Activated CD8-positive, alpha-beta T cell treated with anti-CD3 and anti-CD28 coated beads, Interleukin-2, amount 10 ng/mL, durations not matched to agents 7 days and 5 days (primary cell): Measurements from ENCODE around the gene PKNOX2. TPM values are rescaled to one million over a fixed set of nuclear protein-coding genes. Genes with fewer than 3 reads are reported as not detected.

Experiments used
- ATAC-seq: fragments of 150-1000 bp; cut with Tn5 transposase; one replicate; pipeline ENCODE4 v1.10.0; 2021; ENCODE audit warnings: moderate library complexity
- CTCF ChIA-PET: fragments of 350-600 bp; sonication (Branson Sonifier 250); formaldehyde crosslinking; loops from one replicate; lab custom pipeline; 2021; ENCODE audit warnings: antibody characterized with exemption; lab: Charles Lee
- POLR2A ChIA-PET: fragments of 350-600 bp; sonication (Branson Sonifier 250); formaldehyde crosslinking; loops from one replicate; lab custom pipeline; 2021; ENCODE audit warnings: antibody characterized with exemption; lab: Charles Lee
- DNase-seq: peaks from one replicate; pipeline ENCODE4 v3.0.0-alpha.2; 2020
- H3K27ac Mint-ChIP-seq: one replicate; pipeline ENCODE4 v1.8.0; 2021; ENCODE audit warnings: mild to moderate bottlenecking, mixed read lengths
- H3K27me3 Mint-ChIP-seq: one replicate; pipeline ENCODE4 v1.8.0; 2021; ENCODE audit warnings: low read depth, mixed read lengths
- H3K36me3 Mint-ChIP-seq: one replicate; pipeline ENCODE4 v1.8.0; 2021; ENCODE audit warnings: low read depth, mixed read lengths
- H3K4me1 Mint-ChIP-seq: one replicate; pipeline ENCODE4 v1.8.0; 2021; ENCODE audit warnings: low read depth, mixed read lengths
- H3K4me3 Mint-ChIP-seq: one replicate; pipeline ENCODE4 v1.8.0; 2021; ENCODE audit warnings: mild to moderate bottlenecking, mixed read lengths
- H3K9me3 Mint-ChIP-seq: one replicate; pipeline ENCODE4 v1.8.0; 2022; ENCODE audit warnings: mixed read lengths; ENCODE audit not compliant: insufficient read depth
- total RNA-seq, 2 experiments: library from RNA; stranded (reverse); gene quantifications; one replicate each; pipeline ENCODE4 v1.2.3, GENCODE V29; 2021

Gene PKNOX2
- total RNA-seq, 2 experiments from 2014 or later: not detected

- ATAC-seq (no peak), DNase-seq (no peak)
- ChIA-PET POLR2A (no interaction called here), CTCF (interaction anchor here (1.0 kb wide), 1 partner anchor 12 kb away, joined by 5 read pairs; no protein-coding TSS in a partner anchor)
- Mint-ChIP-seq H3K4me3 (no peak overlapping the region), H3K27ac (no peak overlapping the region), H3K9me3 (no peaks in the 10 kb centered on the region), H3K4me1 (no peaks in the 10 kb centered on the region), H3K36me3 (no peaks in the 10 kb centered on the region), H3K27me3 (peaks cover 6% of the 10 kb centered on the region)
Measured at GRCh38 chr11:125464666-125465065, 300.1 kb downstream of the PKNOX2 start.

- peaks cover 9% of the 10 kb centered on the region for H3K27me3 Mint-ChIP-seq
- H3K9me3 Mint-ChIP-seq: no peaks in the 10 kb centered on the region
- H3K4me3 Mint-ChIP-seq: no peak overlapping the region
- H3K4me1 Mint-ChIP-seq: no peaks in the 10 kb centered on the region
- POLR2A ChIA-PET: no interaction called here
- no peak overlapping the region for H3K27ac Mint-ChIP-seq
- no peak for DNase-seq
- no peak for ATAC-seq
- CTCF ChIA-PET: interaction anchor here (1.3 kb wide), 1 partner anchor 36 kb away, joined by 3 read pairs; no protein-coding TSS in a partner anchor
- no peaks in the 10 kb centered on the region for H3K36me3 Mint-ChIP-seq
Measured at GRCh38 chr11:125465255-125465654, 300.7 kb downstream of the PKNOX2 start.

- no peaks in the 10 kb centered on the region for H3K9me3 Mint-ChIP-seq
- ATAC-seq: no peak
- no peak for DNase-seq
- no peaks in the 10 kb centered on the region for H3K4me1 Mint-ChIP-seq
- H3K27me3 Mint-ChIP-seq: peaks cover 11% of the 10 kb centered on the region
- CTCF ChIA-PET: interaction anchor here (1.3 kb wide), 1 partner anchor 36 kb away, joined by 3 read pairs; no protein-coding TSS in a partner anchor
- POLR2A ChIA-PET: no interaction called here
- H3K4me3 Mint-ChIP-seq: no peak overlapping the region
- no peak overlapping the region for H3K27ac Mint-ChIP-seq
- no peaks in the 10 kb centered on the region for H3K36me3 Mint-ChIP-seq
Measured at GRCh38 chr11:125465701-125466100, 301.1 kb downstream of the PKNOX2 start.

- Mint-ChIP-seq H3K27me3 (peaks cover 14% of the 10 kb centered on the region), H3K4me3 (no peak overlapping the region), H3K9me3 (no peaks in the 10 kb centered on the region), H3K4me1 (no peaks in the 10 kb centered on the region), H3K36me3 (no peaks in the 10 kb centered on the region), H3K27ac (no peak overlapping the region)
- no peak for DNase-seq
- no peak for ATAC-seq
- CTCF ChIA-PET: interaction anchor here (1.0 kb wide), 1 partner anchor 15 kb away, joined by 3 read pairs; no protein-coding TSS in a partner anchor
- POLR2A ChIA-PET: no interaction called here
Measured at GRCh38 chr11:125468025-125468424, 303.5 kb downstream of the PKNOX2 start.

GRCh38 chr11:125468852-125469251 is 304.3 kb downstream of the PKNOX2 start:
- Mint-ChIP-seq H3K27me3 (peaks cover 14% of the 10 kb centered on the region), H3K4me3 (no peak overlapping the region), H3K4me1 (no peaks in the 10 kb centered on the region), H3K36me3 (no peaks in the 10 kb centered on the region), H3K9me3 (no peaks in the 10 kb centered on the region), H3K27ac (no peak overlapping the region)
- ATAC-seq (no peak), DNase-seq (no peak)
- ChIA-PET POLR2A (no interaction called here), CTCF (interaction anchor here (1.0 kb wide), 1 partner anchor 16 kb away, joined by 3 read pairs; no protein-coding TSS in a partner anchor)

GRCh38 chr11:125470355-125470754 is 305.8 kb downstream of the PKNOX2 start:
- POLR2A ChIA-PET: no interaction called here
- ATAC-seq: no peak
- Mint-ChIP-seq H3K4me3 (no peak overlapping the region), H3K9me3 (no peaks in the 10 kb centered on the region), H3K27ac (no peak overlapping the region), H3K4me1 (no peaks in the 10 kb centered on the region), H3K27me3 (peaks cover 14% of the 10 kb centered on the region), H3K36me3 (no peaks in the 10 kb centered on the region)
- CTCF ChIA-PET: no interaction called here
- no peak for DNase-seq

- Mint-ChIP-seq H3K9me3 (no peaks in the 10 kb centered on the region), H3K27me3 (peaks cover 2% of the 10 kb centered on the region), H3K36me3 (no peaks in the 10 kb centered on the region), H3K4me3 (no peak overlapping the region), H3K4me1 (no peaks in the 10 kb centered on the region), H3K27ac (no peak overlapping the region)
- ChIA-PET POLR2A (no interaction called here), CTCF (no interaction called here)
- no peak for ATAC-seq
- DNase-seq: no peak
Measured at GRCh38 chr11:125476721-125477120, 312.2 kb downstream of the PKNOX2 start.

- ChIA-PET CTCF (no interaction called here), POLR2A (no interaction called here)
- no peak overlapping the region for H3K27ac Mint-ChIP-seq
- H3K27me3 Mint-ChIP-seq: peaks cover 2% of the 10 kb centered on the region
- no peak overlapping the region for H3K4me3 Mint-ChIP-seq
- DNase-seq: no peak
- ATAC-seq: no peak
- H3K36me3 Mint-ChIP-seq: no peaks in the 10 kb centered on the region
- no peaks in the 10 kb centered on the region for H3K4me1 Mint-ChIP-seq
- H3K9me3 Mint-ChIP-seq: no peaks in the 10 kb centered on the region
Measured at GRCh38 chr11:125479137-125479536, 314.6 kb downstream of the PKNOX2 start.

GRCh38 chr11:125481531-125481930 is 317.0 kb downstream of the PKNOX2 start:
- ChIA-PET CTCF (interaction anchor here (0.9 to 1.1 kb wide), 2 partner anchors 27 to 29 kb away, joined by 3 read pairs; no protein-coding TSS in a partner anchor), POLR2A (no interaction called here)
- Mint-ChIP-seq H3K4me3 (no peak overlapping the region), H3K9me3 (no peaks in the 10 kb centered on the region), H3K27me3 (peaks cover 2% of the 10 kb centered on the region), H3K4me1 (no peaks in the 10 kb centered on the region), H3K27ac (no peak overlapping the region), H3K36me3 (no peaks in the 10 kb centered on the region)
- ATAC-seq (no peak), DNase-seq (no peak)

Other genes starting within 250 kb of the PKNOX2 start
- not detected for gene HEPN1, start 245.5 kb upstream of the PKNOX2 start, total RNA-seq
- gene HEPACAM, start 228.7 kb upstream of the PKNOX2 start, total RNA-seq: not detected
- gene CCDC15, start 210.5 kb upstream of the PKNOX2 start, total RNA-seq: 1 to 10 TPM; 7.7 to 8.8 TPM
- gene SLC37A2, start 101.4 kb upstream of the PKNOX2 start, total RNA-seq: under 1 TPM; 0.61 to 0.68 TPM
- gene TMEM218, start 53.1 kb upstream of the PKNOX2 start, total RNA-seq: 10 to 100 TPM; 14.9 to 17.4 TPM